ENCODE measurements around the gene UBE2D2. TPM values are rescaled to one million over a fixed set of nuclear protein-coding genes. Genes with fewer than 3 reads are reported as not detected.

Gene UBE2D2
- total and polyA plus RNA-seq, 10 of the 15 experiments (the other 5 are each of a cell fraction or from before 2014, with no cell fraction given) = 58.6 to 245 (median 128) TPM

DNA sequence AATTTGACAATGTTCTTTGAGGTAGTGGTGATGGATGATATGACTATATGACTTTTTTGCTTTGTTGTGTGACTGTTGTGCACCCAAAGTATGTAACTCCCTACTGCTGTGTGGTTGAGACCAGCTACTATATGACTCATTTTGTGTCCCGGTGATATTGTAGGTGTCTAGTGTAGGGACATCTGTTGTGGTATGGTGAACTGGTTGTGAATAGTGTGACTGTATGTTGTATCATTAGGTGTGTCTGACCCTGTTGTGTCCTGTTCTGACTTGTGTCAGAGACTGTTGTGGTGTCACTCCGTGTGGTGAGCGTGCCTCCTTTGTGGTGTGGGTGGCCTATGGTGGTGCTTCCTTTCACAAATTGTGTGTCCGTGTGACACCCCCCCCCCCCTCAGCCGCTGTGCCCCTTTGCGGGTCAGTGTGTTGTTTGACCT lies 75.9 kb downstream of the UBE2D2 start:
- Histone ChIP-seq H3K79me2 (ENCODE audit: control insufficient read depth, insufficient read depth, low read length) (peaks cover 4% of the 10 kb centered on the region), H3K36me3 (ENCODE audit: control insufficient read depth in 2 of 2, insufficient read depth in 2 of 2, low read length in 1 of 2) (peaks cover 0 to 4% of the 10 kb centered on the region in 2 experiments; a peak in 1 of 4 replicates), H3K9ac (ENCODE audit: control insufficient read depth, insufficient read depth, low read length) (peak overlapping the region; percentile 76), H3K4me3 (peak overlapping the region; percentile 27), H3K27ac (ENCODE audit: control insufficient read depth, insufficient read depth) (peak overlapping the region; percentile 97), H3K4me2 (ENCODE audit: control insufficient read depth, insufficient read depth) (peak overlapping the region; percentile 98), H3K27me3 (replicated peaks in 1 of 2; ENCODE audit: control insufficient read depth in 2 of 2, insufficient read depth in 2 of 2, low read length in 1 of 2) (no peaks in the 10 kb centered on the region), H2AFZ (ENCODE audit: control insufficient read depth, low read depth, low read length) (no peak overlapping the region; the same call in 1 of the 2 replicates), H4K20me1 (ENCODE audit: control insufficient read depth, insufficient read depth) (no peaks in the 10 kb centered on the region), H3K4me1 (ENCODE audit: control insufficient read depth, insufficient read depth, low read length) (peaks cover 65% of the 10 kb centered on the region), H3K9me3 (replicated peaks; ENCODE audit: control insufficient read depth, insufficient read depth, low read length) (no peaks in the 10 kb centered on the region)
- POLR2A ChIA-PET = interaction anchor here (0.6 to 9.8 kb wide), 10 partner anchors 9 to 110 kb away, joined by 3 to 163 read pairs (median 23); partner anchors contain the start of gene CXXC5
- BruUV-seq (replicated peaks) = no TSS peak
- SMC1A ChIA-PET (ENCODE audit: uncharacterized antibody, unreplicated experiment) = interaction anchor here (0.8 to 12.2 kb wide), 15 partner anchors 14 to 247 kb away, joined by 3 to 212 read pairs (median 13); partner anchors contain the start of genes CXXC5 and MZB1
- peak; percentile 62 for FAIRE-seq
- in situ Hi-C loops (cut with MboI) (no loop called here), intact Hi-C loops (cut with micrococcal nuclease; ENCODE audit: unreplicated experiment) (loop anchor here (1.0 to 10.0 kb wide), 6 partner anchors 11 to 328 kb away; partner anchors contain the start of gene CXXC5)
- peak; percentile 80 for DNase-seq (ENCODE audit: low read depth, low spot score)
- RAD21 ChIA-PET (ENCODE audit: unreplicated experiment) = interaction anchor here (0.9 to 9.2 kb wide), 16 partner anchors 8 to 200 kb away, joined by 3 to 265 read pairs (median 6); partner anchors contain the start of gene CXXC5
- CTCF ChIA-PET = interaction anchor here (1.6 to 9.9 kb wide), 10 partner anchors 14 to 139 kb away, joined by 3 to 335 read pairs (median 22); partner anchors contain the start of gene CXXC5
- ATAC-seq = peak; percentile 53
- 0% methylated on average over 6 of the region's 6 CpGs for WGBS (ENCODE audit: insufficient coverage, insufficient replicate concordance, low lambda C conversion rate, missing lambda C conversion rate)
- TF ChIP-seq CBX5 (IDR thresholded peaks at IDR 0.05; ENCODE audit: low read depth) (no peak), ZBED1 (IDR thresholded peaks at IDR 0.05; ENCODE audit: borderline replicate concordance) (peak; percentile 85; the same call in 1 of the 2 replicates), YBX1 (IDR thresholded peaks at IDR 0.05) (no peak), NR2C1 (IDR thresholded peaks at IDR 0.05) (no peak), ZZZ3 (IDR thresholded peaks at IDR 0.05; ENCODE audit: control insufficient read depth, insufficient read length, low read depth) (no peak), ASH2L (IDR thresholded peaks at IDR 0.05; ENCODE audit: borderline replicate concordance, low read depth) (no peak), TCF12 (IDR thresholded peaks at IDR 0.05; ENCODE audit: low read depth, low read length) (peak; percentile 74), TCF7 (IDR thresholded peaks at IDR 0.05; ENCODE audit: borderline replicate concordance) (0 out of 2 replicates have a peak, but pooled peaks have one; percentile 74), MTA2 (IDR thresholded peaks at IDR 0.05; ENCODE audit: low read depth) (peak; percentile 59; the same call in 1 of the 2 replicates), RELA (IDR thresholded peaks at IDR 0.05; ENCODE audit: borderline replicate concordance, partially characterized antibody) (no peak), RB1 (IDR thresholded peaks at IDR 0.05; ENCODE audit: borderline replicate concordance) (no peak), RCOR1 (conservative IDR thresholded peaks at IDR 0.05; ENCODE audit: low read depth, low read length) (no peak), ATF7 (IDR thresholded peaks at IDR 0.05; ENCODE audit: low read depth) (peak; percentile 70), CREB1 (IDR thresholded peaks at IDR 0.05; ENCODE audit: low read depth) (no peak), CBX3 (IDR thresholded peaks at IDR 0.05; ENCODE audit: borderline replicate concordance, low read depth) (no peak), BMI1 (IDR thresholded peaks at IDR 0.05; ENCODE audit: borderline replicate concordance) (0 out of 2 replicates have a peak, but pooled peaks have one; percentile 31), MYB (IDR thresholded peaks at IDR 0.05; ENCODE audit: borderline replicate concordance, low read depth, low read length) (no peak), PAX8 (IDR thresholded peaks at IDR 0.05) (no peak), BACH1 (IDR thresholded peaks at IDR 0.05; ENCODE audit: borderline replicate concordance) (peak; percentile 60; the same call in 1 of the 2 replicates), CHD4 (IDR thresholded peaks at IDR 0.05) (no peak), SP1 (IDR thresholded peaks at IDR 0.05; ENCODE audit: low read depth, low read length) (no peak)
- TF ChIP-seq, protein P1, sequence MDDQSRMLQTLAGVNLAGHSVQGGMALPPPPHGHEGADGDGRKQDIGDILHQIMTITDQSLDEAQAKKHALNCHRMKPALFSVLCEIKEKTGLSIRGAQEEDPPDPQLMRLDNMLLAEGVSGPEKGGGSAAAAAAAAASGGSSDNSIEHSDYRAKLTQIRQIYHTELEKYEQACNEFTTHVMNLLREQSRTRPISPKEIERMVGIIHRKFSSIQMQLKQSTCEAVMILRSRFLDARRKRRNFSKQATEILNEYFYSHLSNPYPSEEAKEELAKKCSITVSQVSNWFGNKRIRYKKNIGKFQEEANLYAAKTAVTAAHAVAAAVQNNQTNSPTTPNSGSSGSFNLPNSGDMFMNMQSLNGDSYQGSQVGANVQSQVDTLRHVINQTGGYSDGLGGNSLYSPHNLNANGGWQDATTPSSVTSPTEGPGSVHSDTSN (IDR thresholded peaks at IDR 0.05; ENCODE audit: insufficient replicate concordance, low read depth, low read length) = no peak
- TF ChIP-seq, protein P2, sequence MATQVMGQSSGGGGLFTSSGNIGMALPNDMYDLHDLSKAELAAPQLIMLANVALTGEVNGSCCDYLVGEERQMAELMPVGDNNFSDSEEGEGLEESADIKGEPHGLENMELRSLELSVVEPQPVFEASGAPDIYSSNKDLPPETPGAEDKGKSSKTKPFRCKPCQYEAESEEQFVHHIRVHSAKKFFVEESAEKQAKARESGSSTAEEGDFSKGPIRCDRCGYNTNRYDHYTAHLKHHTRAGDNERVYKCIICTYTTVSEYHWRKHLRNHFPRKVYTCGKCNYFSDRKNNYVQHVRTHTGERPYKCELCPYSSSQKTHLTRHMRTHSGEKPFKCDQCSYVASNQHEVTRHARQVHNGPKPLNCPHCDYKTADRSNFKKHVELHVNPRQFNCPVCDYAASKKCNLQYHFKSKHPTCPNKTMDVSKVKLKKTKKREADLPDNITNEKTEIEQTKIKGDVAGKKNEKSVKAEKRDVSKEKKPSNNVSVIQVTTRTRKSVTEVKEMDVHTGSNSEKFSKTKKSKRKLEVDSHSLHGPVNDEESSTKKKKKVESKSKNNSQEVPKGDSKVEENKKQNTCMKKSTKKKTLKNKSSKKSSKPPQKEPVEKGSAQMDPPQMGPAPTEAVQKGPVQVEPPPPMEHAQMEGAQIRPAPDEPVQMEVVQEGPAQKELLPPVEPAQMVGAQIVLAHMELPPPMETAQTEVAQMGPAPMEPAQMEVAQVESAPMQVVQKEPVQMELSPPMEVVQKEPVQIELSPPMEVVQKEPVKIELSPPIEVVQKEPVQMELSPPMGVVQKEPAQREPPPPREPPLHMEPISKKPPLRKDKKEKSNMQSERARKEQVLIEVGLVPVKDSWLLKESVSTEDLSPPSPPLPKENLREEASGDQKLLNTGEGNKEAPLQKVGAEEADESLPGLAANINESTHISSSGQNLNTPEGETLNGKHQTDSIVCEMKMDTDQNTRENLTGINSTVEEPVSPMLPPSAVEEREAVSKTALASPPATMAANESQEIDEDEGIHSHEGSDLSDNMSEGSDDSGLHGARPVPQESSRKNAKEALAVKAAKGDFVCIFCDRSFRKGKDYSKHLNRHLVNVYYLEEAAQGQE (IDR thresholded peaks at IDR 0.05; ENCODE audit: low read depth, low read length) = no peak
